GM21737 (cell line): Measurements from ENCODE around the gene MIOS.
A peak's percentile ranks its signal among the peaks of the same experiment; 100 is the strongest.

Experiments
- ATAC-seq: cut with Tn5 transposase; IDR thresholded peaks from one replicate; pipeline ENCODE4 v1.9.1; 2021; ENCODE audit warnings: mild to moderate bottlenecking, moderate library complexity; ENCODE audit not compliant: unreplicated experiment

The MIOS gene

DNA sequence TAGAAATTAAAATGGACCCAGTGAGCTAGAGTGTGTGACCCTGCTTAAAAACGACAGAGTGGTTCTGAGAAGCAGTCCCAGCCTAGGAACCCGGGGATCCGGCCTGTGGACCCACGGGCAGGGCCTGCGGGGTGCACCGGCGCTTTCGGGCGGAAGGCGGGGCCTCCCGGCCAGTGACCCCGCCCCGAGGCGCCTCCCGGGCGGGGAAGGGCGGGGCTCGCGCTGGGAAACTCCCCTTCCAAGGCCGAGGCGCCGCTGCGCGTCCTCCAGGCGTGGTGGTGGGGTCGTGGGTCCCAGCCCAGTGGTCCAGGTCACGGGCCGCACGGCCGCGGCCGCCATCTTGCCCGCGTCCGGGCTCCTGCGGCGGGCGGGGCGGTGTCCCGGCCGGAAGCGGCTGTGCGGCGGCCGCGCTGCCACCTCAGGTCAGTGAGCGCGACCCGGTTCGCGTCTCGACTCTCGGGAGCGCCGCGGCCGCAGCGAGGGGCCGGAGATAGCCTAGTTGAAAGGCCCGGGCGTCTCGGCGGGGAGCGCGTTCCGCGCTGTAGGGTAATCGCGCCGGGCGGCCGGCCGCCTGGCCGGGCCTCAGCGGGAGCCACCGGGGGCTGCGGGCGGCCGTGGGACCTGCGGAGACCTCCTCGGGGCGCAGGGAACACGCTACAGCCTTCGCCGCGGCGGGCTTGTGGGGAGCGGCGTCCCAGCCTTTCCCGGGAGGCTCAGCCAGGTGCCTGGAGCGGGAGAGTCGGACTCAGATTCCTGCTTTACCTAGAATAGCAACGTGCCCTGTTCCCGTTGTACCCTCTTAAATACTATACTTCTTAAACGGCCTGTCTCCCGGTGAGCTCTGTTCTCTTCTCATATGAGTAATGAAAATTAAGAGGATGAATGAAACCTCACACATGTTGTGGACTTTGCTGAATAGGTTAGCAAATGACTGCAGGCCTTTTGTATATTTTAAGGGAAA is at the start of gene MIOS:
TSS of gene MIOS (plus strand) at position 234 of the 961 bp plus-strand sequence. CDS start 5,592 bp downstream, outside the sequence.
- ATAC-seq, result peak; percentile 72

DNA sequence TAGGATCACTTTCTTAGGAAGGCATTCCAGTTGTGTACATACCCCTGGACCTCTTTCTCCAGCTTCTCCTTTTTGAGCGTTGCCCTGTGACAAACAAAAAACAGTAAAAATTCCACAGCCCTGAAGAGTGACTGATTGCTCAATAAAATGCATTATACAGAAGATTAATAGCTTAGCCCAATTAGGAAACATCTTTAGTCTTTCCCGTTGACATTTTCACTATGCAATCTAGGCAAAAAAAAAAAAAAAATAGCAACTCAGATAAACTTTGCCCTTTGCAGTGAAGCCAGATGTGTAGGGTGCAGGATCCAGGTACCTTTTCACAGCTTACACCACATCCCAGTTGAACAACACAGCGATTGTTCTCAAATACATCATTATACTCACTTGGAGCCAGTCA is 48.9 kb upstream of the MIOS start:
- no peak for ATAC-seq

DNA sequence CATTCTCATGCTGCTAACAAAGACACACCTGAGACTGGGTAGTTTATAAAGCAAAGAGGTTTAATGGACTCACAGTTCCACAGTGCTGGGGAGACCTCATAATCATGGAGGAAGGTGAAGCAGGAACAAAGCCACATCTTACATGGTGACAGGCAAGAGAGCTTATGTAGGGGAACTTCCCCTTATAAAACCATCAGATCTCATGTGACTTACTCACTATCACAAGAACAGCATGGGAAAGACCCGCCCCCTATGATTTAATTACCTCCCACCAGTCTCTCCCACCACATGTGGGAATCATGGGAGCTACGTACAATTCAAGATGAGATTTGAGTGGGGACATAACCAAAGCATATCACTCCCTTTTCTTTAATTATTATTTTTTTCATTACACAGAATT is 47.6 kb upstream of the MIOS start:
- ATAC-seq, result no peak

DNA sequence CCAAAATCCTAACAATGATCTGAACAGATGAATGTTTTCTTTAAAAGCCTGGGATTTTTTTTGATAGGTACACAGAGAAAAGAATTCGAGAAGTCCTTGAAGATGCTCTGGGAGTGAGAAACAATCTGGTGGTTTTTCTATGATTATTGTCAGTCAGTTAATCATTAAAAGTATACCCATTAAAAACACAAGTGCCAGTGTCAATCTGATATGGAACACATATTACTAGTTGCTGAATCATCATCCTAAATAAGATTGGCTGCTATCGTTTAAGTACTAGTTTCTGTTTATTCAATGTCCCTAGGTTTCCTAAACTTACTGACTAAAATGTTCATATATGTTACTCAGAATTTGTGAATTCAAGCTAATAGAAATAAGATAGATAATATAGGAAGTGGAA is 47.2 kb upstream of the MIOS start:
- ATAC-seq, result no peak

DNA sequence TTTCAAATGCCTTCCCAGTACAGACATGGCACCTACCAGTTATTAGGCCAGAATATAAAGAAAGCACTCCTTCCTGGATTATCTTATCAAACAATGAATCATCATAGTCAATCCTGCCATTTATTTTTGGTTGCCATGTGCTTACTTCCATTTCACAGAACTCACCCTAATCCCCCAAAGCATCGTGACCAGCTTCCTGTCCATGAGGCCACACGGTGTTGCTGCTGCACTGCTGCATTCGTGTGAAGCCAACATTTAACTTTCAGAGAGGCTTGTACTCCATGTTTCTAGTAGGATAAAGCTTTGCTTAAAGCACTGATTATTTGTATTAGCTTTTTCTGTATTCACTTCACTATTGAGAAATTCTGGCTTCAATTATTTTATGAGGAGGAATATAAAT is 45.4 kb upstream of the MIOS start:
- ATAC-seq, result no peak

DNA sequence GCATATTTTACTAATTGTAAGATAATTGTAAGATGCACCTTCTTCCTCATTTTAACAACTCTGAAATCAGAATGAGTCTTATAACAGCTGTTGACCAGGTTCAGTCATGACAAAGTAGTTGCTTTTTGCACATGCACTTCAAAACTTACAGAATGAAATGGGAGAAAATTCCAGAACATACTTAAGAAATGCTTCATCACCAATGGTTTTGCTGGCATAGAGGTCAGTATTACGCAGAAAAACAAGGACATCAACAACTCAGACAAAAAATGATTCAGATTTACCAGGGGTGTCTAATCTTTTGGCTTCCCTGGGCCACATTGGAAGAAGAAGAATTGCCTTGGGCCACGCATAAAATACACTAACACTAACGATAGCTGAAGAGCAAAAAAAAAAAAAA is 44.3 kb upstream of the MIOS start:
- ATAC-seq, result no peak

DNA sequence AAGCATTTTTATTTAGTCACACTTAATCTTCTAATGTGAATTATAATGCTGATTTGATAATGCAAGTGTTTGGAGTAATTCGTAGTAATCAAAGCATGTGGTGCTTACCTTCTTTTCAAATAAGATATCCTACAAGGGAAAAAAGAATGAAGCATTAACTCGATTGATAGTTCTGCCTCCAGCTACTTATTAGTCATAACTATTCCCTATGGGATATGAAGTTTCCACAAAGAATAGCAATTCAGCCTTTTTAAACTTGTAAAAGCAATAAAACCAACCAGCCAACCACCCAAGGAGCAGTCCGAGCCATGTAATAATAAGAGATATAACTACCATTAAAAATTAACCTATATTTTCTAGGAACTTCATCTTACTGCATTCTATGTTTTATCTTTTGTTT is 42.6 kb upstream of the MIOS start:
- no peak for ATAC-seq

DNA sequence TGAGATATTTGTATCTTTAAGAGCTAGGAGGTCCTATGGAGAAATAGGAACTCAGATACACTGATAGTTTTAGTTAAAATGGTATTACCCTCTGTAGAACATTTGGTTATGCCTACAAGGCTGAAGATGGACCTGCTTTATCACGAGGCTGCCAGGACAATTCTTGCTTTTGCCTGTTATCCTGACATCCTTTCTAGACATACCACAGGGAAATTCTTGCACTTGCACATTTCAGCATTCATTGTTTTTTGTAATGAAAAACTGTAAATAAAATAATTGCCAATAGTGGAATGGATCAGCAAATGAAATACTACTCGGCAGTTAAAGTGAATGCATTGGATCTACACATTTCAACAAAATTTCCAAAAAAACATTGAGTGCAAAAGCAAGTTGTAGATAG is 40.7 kb upstream of the MIOS start:
- ATAC-seq, result no peak

DNA sequence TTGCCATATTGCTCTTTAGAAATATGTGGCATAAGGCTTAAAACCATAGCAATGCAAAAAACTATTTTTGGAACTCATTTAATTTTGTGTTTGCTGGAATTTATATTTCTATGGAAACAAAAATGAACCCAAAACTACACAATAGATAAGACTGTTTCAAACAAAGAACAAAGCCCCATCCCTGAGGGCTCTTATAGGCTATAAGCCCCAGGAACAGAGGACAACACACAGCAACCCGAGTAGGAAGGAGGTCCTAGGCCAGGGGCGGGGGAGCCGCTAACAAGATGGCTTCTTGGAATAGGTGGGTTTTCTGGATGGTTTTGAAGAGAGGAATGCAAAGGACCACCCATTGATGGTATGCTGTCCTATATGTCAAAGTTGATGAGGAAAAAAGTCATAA is 39.6 kb upstream of the MIOS start:
- ATAC-seq, result no peak

DNA sequence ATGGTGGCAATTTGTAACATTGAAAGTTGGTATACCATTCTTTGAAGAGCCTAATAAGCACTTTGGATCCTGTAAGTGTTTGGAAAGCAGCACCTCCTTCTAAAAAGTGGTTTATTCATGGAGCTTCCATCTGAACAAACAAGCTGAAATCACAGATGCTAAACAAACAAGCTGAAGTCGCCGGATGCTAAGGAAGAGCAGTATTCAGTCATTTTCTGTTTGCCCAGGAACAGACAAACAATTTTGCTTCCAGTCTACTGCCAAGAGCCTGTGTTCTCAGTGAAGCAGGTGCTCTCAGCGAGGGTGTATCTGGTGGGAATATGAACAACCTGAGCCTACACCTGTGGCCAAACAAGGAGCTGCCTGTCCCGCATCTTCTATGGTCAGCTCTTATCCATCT is 37.4 kb upstream of the MIOS start:
- no peak for ATAC-seq

DNA sequence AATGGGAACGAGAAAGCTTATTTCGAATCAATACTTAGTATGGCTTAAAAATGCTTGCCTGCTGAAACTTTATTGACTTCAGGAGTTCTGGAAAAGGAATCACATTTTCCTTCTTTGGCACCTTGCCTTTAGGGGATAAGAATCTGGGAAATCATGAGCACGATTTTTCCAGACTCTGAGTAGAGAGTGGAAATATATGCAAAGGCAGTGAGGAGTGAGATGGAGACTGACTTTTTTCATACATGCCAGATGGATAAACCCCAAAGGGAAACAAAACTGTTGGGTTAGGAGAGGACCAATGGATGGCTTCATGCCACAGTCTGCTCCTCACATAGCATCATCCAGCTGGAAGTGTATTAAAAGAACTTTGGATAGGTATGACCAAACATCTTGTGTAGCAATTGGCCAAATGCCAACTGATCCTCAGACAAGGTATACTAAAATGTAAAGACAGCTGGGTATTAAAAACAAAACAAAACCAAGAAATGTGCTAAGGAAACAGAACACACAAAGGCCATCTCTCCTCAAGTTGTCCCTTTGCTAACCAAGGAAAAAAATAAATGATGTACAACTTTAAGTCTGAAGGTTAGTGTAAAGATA is 32.8 kb upstream of the MIOS start:
- ATAC-seq, result no peak

DNA sequence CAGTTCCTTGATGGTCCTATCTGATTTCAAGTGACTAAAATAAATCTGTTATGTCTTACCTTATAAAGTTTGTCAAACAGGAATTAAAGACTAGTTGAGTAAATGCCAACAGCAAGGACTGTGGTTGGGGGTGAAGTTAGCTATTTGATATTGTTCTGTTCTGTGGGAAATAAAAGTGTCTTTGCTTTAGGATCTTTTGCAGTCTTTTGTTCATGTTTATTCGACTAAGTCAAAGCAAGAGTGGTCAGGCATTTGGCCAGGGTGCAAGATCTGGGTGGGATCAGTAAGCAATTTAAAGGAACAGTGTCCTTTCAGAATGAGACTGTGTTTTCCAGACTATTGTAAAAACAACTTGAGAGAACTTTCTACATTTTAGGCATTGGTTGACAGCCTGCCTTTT is 31.0 kb upstream of the MIOS start, which contains the start of gene COL28A1:
TSS of gene COL28A1 (minus strand) at position 183 of the 400 bp plus-strand sequence. CDS start 2,998 bp downstream, outside the sequence.
- ATAC-seq, result no peak

DNA sequence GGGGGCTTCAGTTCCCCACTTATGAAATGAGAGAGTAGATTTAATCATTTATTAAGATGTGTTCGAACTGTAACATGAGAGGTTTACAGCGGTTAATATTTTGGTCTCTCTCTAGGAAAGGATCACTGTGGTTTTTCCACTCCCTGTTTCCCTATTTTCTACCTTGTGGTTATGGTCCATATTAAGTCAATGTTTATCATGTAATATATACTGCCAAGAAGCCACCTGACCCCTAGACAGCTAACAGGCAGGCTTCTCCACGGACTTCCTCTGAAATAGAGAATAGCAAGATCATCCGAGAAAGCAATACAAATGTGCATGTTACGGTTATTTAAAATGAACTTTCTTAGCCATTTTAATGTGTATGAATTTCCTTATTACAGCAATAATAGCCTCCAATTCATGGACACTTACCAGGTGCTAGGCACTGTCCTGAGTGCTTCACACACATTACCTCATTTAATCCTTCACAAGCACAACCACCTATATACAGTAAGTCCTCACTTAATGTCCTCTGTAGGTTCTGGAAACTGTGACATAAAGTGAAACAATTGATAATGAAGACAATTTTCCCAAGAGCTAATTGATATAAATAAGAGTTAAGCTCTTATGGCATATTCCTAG is 30.2 kb upstream of the MIOS start:
- ATAC-seq, result no peak

DNA sequence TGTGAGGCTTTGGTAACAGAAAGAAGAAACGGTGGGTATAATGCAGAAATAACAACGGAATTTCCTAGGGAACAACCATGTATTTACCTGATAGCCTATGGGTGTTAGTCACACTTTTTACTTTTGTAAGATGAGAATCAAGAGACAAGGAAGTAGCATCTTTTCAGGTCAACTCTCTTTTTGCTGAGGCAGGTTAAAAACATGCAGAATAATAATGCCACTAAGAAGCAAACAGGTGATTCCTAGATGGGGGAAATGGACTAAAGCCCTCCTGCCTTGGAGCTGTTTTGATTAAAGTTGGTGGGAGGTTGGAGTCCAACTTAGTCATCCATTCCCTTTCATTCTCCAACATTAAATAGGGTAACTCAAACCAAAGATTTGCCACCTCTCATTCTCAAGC is 29.0 kb upstream of the MIOS start:
- no peak for ATAC-seq

DNA sequence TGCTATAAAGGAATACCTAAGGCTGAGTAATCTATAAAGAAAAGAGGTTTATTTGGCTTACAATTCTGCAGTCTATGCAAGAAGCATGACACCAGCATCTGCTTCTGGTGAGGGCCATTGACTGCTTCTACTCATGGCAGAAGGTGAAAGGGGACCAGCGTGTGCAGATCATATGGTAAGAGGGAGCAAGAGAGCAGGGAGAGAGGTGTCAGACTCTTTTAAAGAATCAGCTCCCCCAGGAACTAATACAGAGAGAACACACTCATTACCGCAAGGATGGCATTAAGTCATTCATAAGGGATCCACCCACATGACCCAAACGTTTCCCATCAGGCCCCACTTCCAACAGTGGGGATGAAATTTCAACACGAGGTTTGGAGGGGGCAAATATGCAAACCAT is 27.5 kb upstream of the MIOS start:
- ATAC-seq, result no peak

DNA sequence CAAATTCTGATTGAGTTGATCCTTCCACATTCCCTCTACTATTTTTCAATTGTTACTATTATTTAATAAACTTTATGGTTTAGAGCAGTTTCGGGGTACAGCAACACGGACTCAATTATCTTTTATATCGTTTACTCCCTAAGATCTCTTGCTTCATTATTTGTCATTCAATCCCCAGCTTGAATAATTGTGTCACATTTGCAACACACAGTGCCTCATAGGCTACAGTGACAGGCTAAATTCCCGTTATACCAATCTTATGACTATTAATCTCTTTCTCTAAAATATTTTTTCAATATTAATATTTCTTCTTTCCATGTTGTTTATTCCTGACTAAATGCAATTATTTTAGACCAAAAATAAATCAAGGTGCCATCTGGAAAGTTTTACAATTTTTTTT is 27.0 kb upstream of the MIOS start:
- no peak for ATAC-seq

DNA sequence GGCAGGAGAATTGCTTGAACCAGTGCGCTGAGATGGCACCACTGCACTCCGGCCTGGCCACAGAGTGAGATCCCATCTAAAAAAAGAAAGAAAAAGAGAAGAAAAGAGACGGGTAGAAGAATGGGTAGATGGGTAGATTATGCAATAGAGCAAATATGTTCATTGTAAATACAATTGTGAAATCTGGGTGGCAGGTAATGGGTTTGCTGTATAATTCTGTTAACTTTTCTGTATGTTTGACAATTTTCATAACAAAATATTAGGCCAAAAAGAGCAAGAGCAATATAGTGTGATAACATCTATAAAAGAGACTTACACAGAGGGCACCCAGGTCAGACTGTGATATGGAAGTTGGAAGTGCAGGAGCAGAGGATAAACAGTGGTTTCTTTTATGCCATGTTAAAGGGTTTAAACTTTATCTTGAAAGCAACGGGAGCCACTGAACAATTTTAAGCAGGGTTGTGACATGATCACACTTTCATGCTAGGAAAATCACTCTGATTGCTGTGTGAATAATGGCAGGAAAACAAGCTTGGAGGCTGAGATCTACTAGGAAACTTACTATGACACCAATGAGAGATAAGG is 24.3 kb upstream of the MIOS start:
- ATAC-seq, result no peak

DNA sequence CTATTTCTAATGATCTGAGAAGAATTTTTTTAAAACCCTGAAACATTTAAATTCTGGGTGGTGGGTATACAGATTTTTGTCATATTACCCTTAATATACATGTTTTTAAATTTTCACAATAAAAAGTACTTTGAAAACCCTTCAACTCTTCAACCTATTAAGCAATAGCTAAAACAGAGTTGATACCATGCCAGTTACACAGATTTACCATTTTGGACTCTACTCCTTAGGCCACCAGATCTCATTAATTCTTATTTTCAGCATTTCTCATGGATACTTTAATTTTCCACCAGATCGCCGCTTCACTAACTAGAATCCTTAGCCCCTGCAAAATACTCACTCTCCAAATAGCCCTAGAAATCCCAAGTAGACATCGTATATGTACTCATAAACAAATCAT is 18.3 kb upstream of the MIOS start:
- ATAC-seq, result no peak

DNA sequence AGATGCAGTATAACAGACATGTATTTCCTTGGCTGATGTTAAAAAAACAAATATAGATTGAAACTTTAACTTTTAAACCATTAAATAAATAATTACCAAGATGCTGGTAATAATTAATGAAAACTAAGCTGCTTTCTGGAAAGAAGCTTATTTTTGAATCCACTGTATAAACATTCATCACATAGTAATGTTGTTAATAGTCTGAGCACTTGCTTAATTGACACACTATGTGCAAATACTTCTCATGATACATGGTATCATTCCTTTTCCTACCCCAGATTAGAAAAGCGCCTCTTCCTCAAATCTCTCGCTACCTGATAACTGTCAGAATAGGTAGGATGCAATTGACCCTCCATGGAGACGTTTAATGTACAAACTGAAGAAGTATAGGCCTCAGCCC is 16.0 kb upstream of the MIOS start:
- no peak for ATAC-seq

DNA sequence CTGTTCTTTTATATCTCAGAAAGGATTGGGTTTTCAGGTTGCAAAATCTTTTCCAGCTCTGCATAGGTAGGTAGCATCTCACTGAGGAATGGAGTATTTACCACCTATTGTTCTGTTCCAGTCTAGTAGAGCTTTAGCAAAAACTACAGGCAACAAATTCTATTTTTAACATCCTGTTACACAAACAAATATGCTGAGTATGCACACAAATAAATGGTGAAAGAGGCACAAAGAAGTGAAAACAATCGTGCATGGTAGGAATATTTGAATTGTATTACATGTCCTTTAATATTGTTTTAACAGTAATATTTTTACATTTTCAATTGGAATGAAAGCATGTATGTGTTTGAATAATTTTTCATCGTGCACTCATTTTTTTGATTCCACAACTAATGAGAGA is 14.5 kb upstream of the MIOS start:
- ATAC-seq, result no peak

DNA sequence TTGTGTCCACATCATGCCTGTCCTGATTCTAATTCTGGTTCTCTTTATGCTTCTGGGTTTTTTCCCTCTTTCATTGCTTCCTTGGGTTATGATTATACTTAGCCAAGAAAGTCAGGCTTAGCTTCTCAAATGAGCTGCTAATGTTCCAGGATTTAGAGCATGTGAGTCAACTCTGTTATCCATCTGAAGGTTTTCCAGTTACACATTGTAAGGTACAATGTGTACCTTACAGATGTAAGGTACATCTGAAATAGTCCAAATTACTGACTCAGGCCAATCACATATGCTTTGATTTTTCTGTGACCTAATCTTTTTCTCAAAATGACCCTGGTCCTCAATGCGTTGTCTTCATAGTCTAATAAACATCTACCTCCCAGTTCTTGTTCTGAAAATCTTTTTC is 13.3 kb upstream of the MIOS start:
- ATAC-seq, result no peak
